PC-3 (cell line): ENCODE measurements around the gene ACLY. TPM values are rescaled to one million over a fixed set of nuclear protein-coding genes. Genes with fewer than 3 reads are reported as not detected.

ENCODE experiments used
- ATAC-seq: fragments of 200-7000 bp; cut with Tn5 transposase; 2 replicates; pipeline ENCODE4 v1.9.1; 2020; ENCODE audit warnings: mild to moderate bottlenecking, moderate library complexity
- BruUV-seq: library from RNA; stranded (reverse); fragments of 400-500 nt; replicated peaks from 2 replicates; lab custom pipeline; 2021; lab: Mats Ljungman, UMichigan
- CTCF ChIA-PET: fragments of 300-600 bp; sonication (Branson Sonifier 250); formaldehyde crosslinking; loops from one replicate; lab custom pipeline; 2022; ENCODE audit warnings: antibody characterized with exemption; lab: Charles Lee
- POLR2A ChIA-PET: fragments of 300-600 bp; sonication (Branson Sonifier 250); formaldehyde crosslinking; loops from one replicate; lab custom pipeline; 2022; ENCODE audit warnings: antibody characterized with exemption; ENCODE audit not compliant: unreplicated experiment; lab: Charles Lee
- DNase-seq: peaks from one replicate; pipeline ENCODE4 v3.0.0-alpha.2; 2015
- H2AFZ ChIP-seq: fragments of 300-600 bp; sonication (generic); 2 replicates; pipeline ENCODE4 v1.6.0; 2016; ENCODE audit warnings: antibody characterized with exemption, low read length
- H3F3A ChIP-seq: fragments of 300-600 bp; sonication (generic); one replicate; pipeline ENCODE4 v1.6.0; 2017; ENCODE audit warnings: antibody characterized with exemption, low read length, control low read depth, mild to moderate bottlenecking; ENCODE audit not compliant: unreplicated experiment
- H3K27ac ChIP-seq: fragments of 300-600 bp; sonication (generic); 2 replicates; pipeline ENCODE4 v1.5.1; 2016; ENCODE audit warnings: mild to moderate bottlenecking, low read length
- H3K27me3 ChIP-seq: fragments of 300-600 bp; sonication (generic); 2 replicates; pipeline ENCODE4 v1.6.1; 2016; ENCODE audit warnings: low read length, mixed read lengths
- H3K36me3 ChIP-seq: fragments of 300-600 bp; sonication (generic); 2 replicates; pipeline ENCODE4 v1.6.1; 2016; ENCODE audit warnings: low read depth, mixed run types, low read length, mixed read lengths
- H3K4me1 ChIP-seq: fragments of 300-600 bp; sonication (generic); 2 replicates; pipeline ENCODE4 v1.5.1; 2016; ENCODE audit warnings: low read length; ENCODE audit not compliant: insufficient read depth
- H3K4me2 ChIP-seq: fragments of 300-600 bp; sonication (generic); 2 replicates; pipeline ENCODE4 v1.6.0; 2016; ENCODE audit warnings: low read length
- H3K4me3 ChIP-seq: fragments of 300-600 bp; sonication (generic); 2 replicates; pipeline ENCODE4 v1.5.1; 2016; ENCODE audit warnings: mild to moderate bottlenecking, low read length, mixed read lengths
- H3K79me2 ChIP-seq: fragments of 300-600 bp; sonication (generic); 2 replicates; pipeline ENCODE4 v1.6.1; 2017; ENCODE audit warnings: low read length, mixed read lengths
- H3K9ac ChIP-seq: fragments of 300-600 bp; sonication (generic); 2 replicates; pipeline ENCODE4 v1.6.0; 2016; ENCODE audit warnings: mild to moderate bottlenecking, low read length
- H3K9me2 ChIP-seq: fragments of 300-600 bp; sonication (generic); replicated peaks from 2 replicates; pipeline ENCODE4 v1.6.1; 2016; ENCODE audit warnings: mixed run types, low read length, mixed read lengths
- H3K9me3 ChIP-seq: fragments of 300-600 bp; sonication (generic); 2 replicates; pipeline ENCODE4 v1.6.1; 2016; ENCODE audit warnings: low read length, mixed read lengths
- H4K20me1 ChIP-seq: fragments of 300-600 bp; sonication (generic); 2 replicates; pipeline ENCODE4 v1.6.1; 2016; ENCODE audit warnings: low read length, mixed read lengths
- EZH2 ChIP-seq: fragments of 300-600 bp; sonication (generic); IDR thresholded peaks from one replicate; pipeline ENCODE4 v1.6.1; 2017; ENCODE audit warnings: antibody characterized with exemption, mild to moderate bottlenecking, low read length; ENCODE audit not compliant: unreplicated experiment
- EZH2phosphoT487 ChIP-seq: fragments of 300-600 bp; sonication (generic); IDR thresholded peaks from 2 replicates; pipeline ENCODE4 v1.6.1; 2018; ENCODE audit warnings: mild to moderate bottlenecking, antibody characterized with exemption, low read length, borderline replicate concordance
- intact Hi-C: fragments of 100-400 bp; cut with micrococcal nuclease; formaldehyde crosslinking; loops from 2 replicates; pipeline ENCODE4 v1.9.0; 2023
- total RNA-seq: library from RNA; depleted of rRNA; stranded (reverse); fragments of >200 nt; gene quantifications from 2 replicates; pipeline ENCODE4 v1.2.3, GENCODE V29; 2014
- TF ChIP-seq, protein P1 (sequence below): fragments of 300-600 bp; sonication (generic); conservative IDR thresholded peaks from 2 replicates; pipeline ENCODE4 v1.5.1; 2017; ENCODE audit warnings: antibody characterized with exemption, low read depth, mild to moderate bottlenecking, low read length

ACLY gene
- total RNA-seq, 1 experiment from 2014 or later: 114 TPM

DNA sequence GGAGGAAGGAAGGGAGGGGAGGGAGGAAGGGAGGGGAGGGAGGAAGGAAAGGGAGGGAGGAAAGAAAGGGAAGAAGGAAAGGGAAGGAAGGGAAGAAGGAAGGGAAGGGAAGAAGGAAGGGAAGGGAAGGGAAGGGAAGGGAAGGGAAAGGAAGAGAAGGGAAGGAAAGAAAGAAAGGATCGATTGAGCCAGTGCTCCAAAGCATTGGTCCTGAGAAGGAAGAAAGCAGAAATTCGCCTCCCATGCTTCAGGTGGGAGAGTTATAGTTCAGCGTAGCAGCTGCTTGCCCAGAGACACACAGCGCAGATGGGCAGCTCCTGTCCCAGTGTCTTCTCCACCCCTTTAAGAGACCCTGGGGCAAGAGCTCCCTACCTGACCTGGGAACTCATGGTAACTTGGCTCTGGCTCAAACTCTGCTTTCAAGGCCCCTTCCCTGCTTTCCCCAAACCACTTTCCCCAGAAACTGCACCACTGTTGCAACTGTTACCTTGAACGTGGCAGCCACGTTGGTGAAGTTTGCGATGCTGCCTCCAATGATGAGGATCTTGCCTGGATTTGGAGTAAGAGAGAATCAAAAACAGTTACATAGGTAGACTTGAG lies 14.4 kb downstream of the ACLY start:
- no peaks in the 10 kb centered on the region for H3F3A ChIP-seq
- H3K27ac ChIP-seq: no peak overlapping the region
- peaks cover 13% of the 10 kb centered on the region for H3K4me1 ChIP-seq
- no peaks in the 10 kb centered on the region for H4K20me1 ChIP-seq
- H3K4me2 ChIP-seq: no peak overlapping the region
- no peak overlapping the region for H3K9ac ChIP-seq
- ChIA-PET CTCF (no interaction called here), POLR2A (no interaction called here)
- no TSS peak for BruUV-seq
- H3K79me2 ChIP-seq: no peaks in the 10 kb centered on the region
- no peaks in the 10 kb centered on the region for H3K9me2 ChIP-seq
- no peaks in the 10 kb centered on the region for H3K27me3 ChIP-seq
- DNase-seq (no peak), ATAC-seq (no peak)
- no peak for TF ChIP-seq EZH2
- no peak for TF ChIP-seq EZH2phosphoT487
- TF ChIP-seq, protein P1, sequence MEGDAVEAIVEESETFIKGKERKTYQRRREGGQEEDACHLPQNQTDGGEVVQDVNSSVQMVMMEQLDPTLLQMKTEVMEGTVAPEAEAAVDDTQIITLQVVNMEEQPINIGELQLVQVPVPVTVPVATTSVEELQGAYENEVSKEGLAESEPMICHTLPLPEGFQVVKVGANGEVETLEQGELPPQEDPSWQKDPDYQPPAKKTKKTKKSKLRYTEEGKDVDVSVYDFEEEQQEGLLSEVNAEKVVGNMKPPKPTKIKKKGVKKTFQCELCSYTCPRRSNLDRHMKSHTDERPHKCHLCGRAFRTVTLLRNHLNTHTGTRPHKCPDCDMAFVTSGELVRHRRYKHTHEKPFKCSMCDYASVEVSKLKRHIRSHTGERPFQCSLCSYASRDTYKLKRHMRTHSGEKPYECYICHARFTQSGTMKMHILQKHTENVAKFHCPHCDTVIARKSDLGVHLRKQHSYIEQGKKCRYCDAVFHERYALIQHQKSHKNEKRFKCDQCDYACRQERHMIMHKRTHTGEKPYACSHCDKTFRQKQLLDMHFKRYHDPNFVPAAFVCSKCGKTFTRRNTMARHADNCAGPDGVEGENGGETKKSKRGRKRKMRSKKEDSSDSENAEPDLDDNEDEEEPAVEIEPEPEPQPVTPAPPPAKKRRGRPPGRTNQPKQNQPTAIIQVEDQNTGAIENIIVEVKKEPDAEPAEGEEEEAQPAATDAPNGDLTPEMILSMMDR: no peak
- no peak overlapping the region for H2AFZ ChIP-seq
- intact Hi-C loops: no loop called here
- peaks cover 38% of the 10 kb centered on the region for H3K36me3 ChIP-seq
- H3K4me3 ChIP-seq: no peak overlapping the region
- H3K9me3 ChIP-seq: no peaks in the 10 kb centered on the region

DNA sequence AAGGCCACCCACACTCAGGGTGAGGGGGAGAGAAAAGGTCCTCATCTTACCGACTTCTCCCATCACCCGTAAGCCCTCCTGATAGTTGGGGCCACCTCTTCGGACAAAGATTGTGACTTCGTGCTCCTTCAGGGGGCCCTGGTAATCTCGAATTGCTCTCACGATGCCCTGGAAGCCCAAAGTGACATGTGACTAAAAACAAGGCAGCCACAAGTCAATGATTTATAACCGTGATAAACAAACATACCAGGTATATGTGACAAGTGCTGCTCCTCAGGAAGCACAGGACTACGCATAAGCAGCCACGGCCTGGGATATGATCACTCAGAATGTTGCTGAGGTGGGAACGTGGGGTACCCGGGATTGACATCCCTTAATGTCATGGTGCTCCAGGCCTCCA lies 17.1 kb downstream of the ACLY start:
- no TSS peak for BruUV-seq
- ATAC-seq: no peak
- CTCF ChIA-PET: no interaction called here

DNA sequence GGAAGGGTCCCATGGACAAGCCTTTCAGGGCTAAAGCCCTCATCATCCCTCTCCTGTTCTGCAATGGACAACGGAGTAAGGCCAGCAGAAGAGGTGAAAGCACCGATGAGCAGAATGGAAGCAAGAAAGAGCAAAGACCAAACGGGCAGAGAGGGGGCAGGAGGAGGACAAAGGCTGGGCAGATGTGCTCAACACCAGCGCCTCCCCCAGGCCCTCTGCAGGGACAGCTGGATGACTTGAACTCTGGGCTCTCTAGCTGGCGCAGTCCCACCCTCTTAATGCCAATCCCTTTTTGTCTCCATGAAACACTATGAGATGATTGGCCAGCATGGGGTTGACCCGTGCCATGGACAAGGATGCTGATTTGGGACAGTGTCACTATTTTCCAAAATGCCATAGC lies 22.0 kb downstream of the ACLY start:
- Histone ChIP-seq H3K4me1 (no peaks in the 10 kb centered on the region), H3K9me3 (no peaks in the 10 kb centered on the region), H3K27me3 (no peaks in the 10 kb centered on the region), H3K9me2 (no peaks in the 10 kb centered on the region), H3K36me3 (peaks cover 16% of the 10 kb centered on the region), H3K4me3 (no peak overlapping the region), H3K4me2 (no peak overlapping the region), H3K9ac (no peak overlapping the region), H2AFZ (no peak overlapping the region), H3K27ac (no peak overlapping the region), H3K79me2 (no peaks in the 10 kb centered on the region), H3F3A (no peaks in the 10 kb centered on the region), H4K20me1 (no peaks in the 10 kb centered on the region)
- DNase-seq (no peak), ATAC-seq (no peak)
- ChIA-PET CTCF (no interaction called here), POLR2A (no interaction called here)
- TF ChIP-seq, protein P1: 0 out of 2 replicates have a peak, but pooled peaks have one; percentile 9
- TF ChIP-seq EZH2 (no peak), EZH2phosphoT487 (no peak)
- intact Hi-C loops: no loop called here
- BruUV-seq: no TSS peak

More for the DNA sequence above, 17.1 kb downstream of the ACLY start:
- H3K4me2 ChIP-seq: no peak overlapping the region
- intact Hi-C loops: no loop called here
- no peaks in the 10 kb centered on the region for H3K79me2 ChIP-seq
- no peaks in the 10 kb centered on the region for H3K27me3 ChIP-seq
- no peaks in the 10 kb centered on the region for H3K9me3 ChIP-seq
- H3K9ac ChIP-seq: no peak overlapping the region
- POLR2A ChIA-PET: interaction anchor here (0.6 kb wide), 2 partner anchors 15 to 175 kb away, joined by 3 to 4 read pairs; no protein-coding TSS in a partner anchor
- no peaks in the 10 kb centered on the region for H4K20me1 ChIP-seq
- H3K4me3 ChIP-seq: no peak overlapping the region
- no peaks in the 10 kb centered on the region for H3K4me1 ChIP-seq
- H2AFZ ChIP-seq: no peak overlapping the region
- H3K27ac ChIP-seq: no peak overlapping the region
- H3F3A ChIP-seq: no peaks in the 10 kb centered on the region
- TF ChIP-seq EZH2phosphoT487 (no peak), EZH2 (no peak)
- TF ChIP-seq, protein P1: no peak
- peaks cover 37% of the 10 kb centered on the region for H3K36me3 ChIP-seq
- DNase-seq: no peak
- no peaks in the 10 kb centered on the region for H3K9me2 ChIP-seq
